RKO (cell line): ENCODE measurements around the gene ZNF423.

Source experiments
- DNase-seq: peaks from one replicate; pipeline ENCODE4 v3.0.0-alpha.2; 2016; ENCODE audit warnings: low spot score

Gene ZNF423

DNA sequence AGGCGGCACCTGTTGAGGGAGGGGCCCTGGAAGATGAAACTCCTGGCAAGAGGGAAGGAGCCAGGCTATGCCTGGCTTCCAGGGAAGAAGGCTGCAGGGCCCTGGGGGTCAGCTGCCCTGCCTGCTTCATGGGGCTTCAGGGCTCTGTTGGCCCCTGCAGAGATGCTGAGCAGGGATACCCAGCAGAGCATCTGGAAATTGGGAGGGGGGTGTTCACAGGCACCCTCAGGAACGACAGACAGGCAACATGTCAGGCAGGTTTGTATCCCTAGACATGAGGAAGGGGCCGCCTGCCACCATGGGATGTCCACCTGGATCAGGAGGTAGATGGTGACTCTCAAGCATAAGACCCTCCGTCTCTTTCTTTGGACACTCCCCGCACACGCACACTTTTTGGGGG lies 13.8 kb upstream of the ZNF423 start:
- DNase-seq, result no peak

- no peak for DNase-seq
These were observed 12.1 kb upstream of the ZNF423 start for GRCh38 chr16:49867796-49868668.

- DNase-seq, result no peak
These were observed 11.3 kb upstream of the ZNF423 start for GRCh38 chr16:49867234-49867633.

DNA sequence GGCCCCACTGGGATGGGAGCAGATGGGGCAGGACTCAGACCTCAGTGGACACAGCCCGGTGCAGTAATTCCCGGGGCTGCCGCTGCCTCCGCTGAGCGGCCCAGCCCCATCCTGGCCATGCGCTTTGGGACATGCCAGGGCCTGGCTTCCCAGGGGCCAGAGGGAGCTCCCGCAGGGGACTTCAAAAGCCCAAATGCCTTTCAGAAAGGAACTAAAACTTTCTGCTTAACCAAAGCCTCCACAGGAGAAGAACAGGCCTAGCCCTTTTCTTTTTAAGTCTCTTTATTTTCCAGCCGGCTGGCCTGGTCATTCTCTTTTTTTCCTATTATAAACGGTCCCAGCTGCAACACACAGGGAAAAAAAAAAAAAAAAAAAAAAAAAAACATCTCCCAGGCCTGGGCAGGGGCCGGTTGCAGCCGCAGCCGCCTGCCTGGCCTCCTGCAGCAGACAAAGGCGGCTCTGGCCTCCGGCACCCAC lies 10.7 kb upstream of the ZNF423 start:
- DNase-seq, result no peak

GRCh38 chr16:49862694-49863093 lies 6.8 kb upstream of the ZNF423 start:
- no peak for DNase-seq

DNA sequence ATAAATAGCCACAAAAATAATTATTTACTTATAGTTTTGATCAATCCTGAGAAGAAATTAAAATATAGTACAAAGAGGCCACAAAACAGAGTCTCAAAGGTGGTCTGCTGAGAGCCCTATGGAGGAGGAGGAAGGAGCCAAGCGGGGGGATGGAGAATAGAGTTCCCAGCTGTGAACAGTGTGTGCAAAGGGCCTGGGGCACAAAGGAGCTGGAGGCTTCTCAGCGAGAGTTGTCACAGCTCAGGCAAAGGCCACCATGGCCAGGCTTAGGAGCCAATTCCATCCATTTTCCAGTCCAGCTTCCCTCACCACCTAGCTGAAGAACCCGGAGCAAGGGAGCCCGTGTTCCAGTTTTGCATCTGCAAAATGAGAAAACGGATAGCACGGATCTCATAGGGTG lies 5.4 kb upstream of the ZNF423 start:
- DNase-seq, result no peak

DNA sequence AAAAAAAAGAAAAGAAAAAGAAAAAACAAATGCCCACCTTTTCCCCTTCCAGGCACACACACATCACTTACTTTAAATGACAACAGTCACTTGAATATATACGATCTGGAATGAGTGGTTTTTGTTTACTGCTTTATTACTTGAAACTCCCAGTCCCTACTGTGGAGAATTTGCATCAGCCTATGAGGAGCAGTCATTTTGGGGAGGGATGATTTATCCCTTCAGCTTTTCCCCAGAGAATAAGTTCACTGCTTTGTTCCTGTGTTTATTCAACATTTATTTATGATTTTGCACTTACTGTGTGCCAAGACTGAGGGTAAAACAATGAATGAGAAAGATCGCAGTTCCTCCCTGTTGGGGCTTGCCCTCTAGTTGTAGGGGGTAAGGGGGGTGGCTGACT lies 4.7 kb upstream of the ZNF423 start:
- no peak for DNase-seq

DNA sequence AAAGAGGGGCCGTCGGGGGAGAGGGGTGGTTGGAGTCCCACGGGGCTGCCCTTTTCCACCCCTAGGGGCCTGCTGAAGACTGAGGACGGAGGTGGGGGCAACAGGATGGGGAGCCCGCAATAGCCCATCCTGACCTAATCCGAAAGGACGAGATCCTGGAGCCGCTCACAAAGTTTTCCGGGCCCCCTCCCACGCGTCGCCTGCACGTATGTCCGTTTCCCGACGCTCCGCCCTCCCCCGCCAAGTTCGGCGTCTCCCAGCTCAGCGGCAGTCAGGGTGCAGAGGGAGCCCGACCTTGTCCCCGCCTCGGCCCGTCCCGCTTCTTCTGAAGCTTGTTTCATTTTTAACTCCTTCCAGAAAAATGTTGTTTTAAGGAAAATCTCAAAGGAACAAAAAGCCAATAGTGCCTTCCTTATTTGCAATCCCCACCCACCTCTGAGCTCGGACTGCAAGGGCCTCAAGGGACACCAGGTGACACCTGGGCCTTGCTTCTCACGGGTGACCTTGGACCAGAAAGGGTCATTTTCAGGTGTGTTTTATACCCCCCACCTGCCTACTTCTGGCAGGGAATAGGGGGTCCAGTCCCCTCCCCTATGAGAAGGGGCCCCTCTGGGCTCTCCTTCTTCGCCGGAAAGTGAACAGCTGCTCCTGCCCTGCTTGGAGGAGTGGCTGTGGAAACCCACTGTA lies 3.4 kb upstream of the ZNF423 start:
- no peak for DNase-seq

- no peak for DNase-seq
These were observed 2.5 kb upstream of the ZNF423 start for GRCh38 chr16:49858200-49859124.

DNA sequence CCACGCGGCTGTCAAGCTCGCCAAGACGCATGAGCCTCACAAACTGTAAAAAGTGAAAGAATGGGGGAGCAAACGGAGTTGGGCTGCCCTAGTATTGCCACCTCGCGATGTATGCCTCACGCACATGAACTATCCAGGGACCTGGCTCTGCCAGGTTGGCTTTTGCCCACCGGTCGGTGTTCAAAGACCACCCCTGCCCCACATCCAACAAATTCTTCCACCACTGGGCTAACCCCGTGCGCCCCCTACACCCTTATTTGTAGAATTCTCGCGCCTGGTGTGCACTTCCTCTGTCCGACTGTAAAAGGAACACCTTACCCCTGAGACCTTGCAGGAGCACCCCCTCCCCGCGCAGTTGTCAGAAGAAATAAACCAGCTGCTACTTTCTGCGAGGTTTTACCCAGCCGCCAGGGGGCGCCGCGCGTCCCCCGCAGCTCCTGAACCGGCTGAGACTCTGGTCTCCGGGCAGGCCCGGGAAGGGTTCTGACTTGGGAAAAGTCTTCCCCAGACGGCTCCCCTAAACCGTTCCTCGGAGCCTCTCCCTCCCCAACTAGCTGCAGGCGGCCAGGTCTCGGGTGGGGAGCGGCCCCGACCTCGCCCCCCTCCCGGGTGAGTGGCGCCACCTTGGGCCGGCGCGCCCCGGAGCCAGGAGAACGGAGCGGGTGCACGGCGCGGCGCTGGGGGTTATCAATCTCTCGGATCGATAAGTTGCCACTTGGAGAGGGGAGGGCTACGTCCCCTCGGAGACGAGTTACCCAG lies 1.7 kb upstream of the ZNF423 start:
- DNase-seq, result peak; percentile 36

- peak; percentile 67 for DNase-seq
These were observed 889 bp upstream of the ZNF423 start for GRCh38 chr16:49856672-49857330.

- no peak for DNase-seq
These were observed 561 bp downstream of the ZNF423 start for GRCh38 chr16:49855280-49855821.

DNA sequence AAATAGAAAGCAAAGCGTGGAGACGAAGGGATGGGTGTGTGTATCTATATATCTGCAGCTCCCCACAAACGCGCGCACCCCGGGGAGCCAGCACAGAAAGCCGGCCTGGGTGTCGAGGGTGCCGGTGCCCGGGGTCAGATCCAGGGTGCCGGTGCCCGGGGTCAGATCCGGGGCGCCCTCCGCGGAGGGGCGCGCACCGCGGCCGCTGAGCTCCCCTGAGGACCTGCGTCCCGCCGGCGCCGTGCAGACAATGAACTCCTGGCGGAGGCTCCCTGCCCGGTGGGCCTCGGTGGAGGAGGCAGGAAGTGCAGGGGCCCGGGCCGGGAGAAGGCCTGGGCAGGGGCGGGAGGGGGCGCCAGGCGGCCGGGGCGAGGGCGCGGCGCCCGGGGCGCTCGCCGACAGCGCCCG lies 1.1 kb downstream of the ZNF423 start:
- no peak for DNase-seq

GRCh38 chr16:49854188-49854795 lies 1.6 kb downstream of the ZNF423 start:
- no peak for DNase-seq

GRCh38 chr16:49852279-49852678 lies 3.6 kb downstream of the ZNF423 start:
- DNase-seq, result no peak

- DNase-seq, result no peak
These were observed 4.5 kb downstream of the ZNF423 start for GRCh38 chr16:49851468-49851787.

- no peak for DNase-seq
These were observed 5.1 kb downstream of the ZNF423 start for GRCh38 chr16:49850558-49851467.

DNA sequence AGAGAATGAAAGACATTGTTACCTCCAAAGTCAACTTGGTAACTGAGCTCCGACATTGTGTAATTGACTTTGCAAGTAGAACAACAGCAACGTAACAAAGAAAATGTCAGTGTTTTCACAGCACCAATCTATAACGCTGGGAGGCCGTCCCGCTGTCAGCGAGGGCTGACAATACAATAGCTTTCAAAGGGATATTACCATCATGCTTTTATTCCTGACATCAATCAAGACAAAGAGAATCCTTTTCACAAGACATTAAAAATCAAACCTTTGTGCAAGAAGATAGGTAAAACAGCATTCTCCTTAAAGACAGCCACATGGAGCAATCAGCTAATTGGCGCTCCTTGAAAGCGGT lies 6.2 kb downstream of the ZNF423 start:
- no peak for DNase-seq

- no peak for DNase-seq
These were observed 6.7 kb downstream of the ZNF423 start for GRCh38 chr16:49849037-49849753.
